IMR-90 (cell line): ENCODE measurements around the gene C2orf92. TPM values are rescaled to one million over a fixed set of nuclear protein-coding genes. Genes with fewer than 3 reads are reported as not detected.

ENCODE experiments used
- ATAC-seq: fragments of 200-7000 bp; cut with Tn5 transposase; 2 replicates; pipeline ENCODE4 v1.9.1; 2020; ENCODE audit warnings: low read depth, mild to moderate bottlenecking, moderate library complexity
- BruUV-seq: library from RNA; stranded (reverse); fragments of 400-500 nt; replicated peaks from 2 replicates; lab custom pipeline; 2021; lab: Mats Ljungman, UMichigan
- CTCF ChIA-PET: fragments of 300-600 bp; formaldehyde crosslinking; extraction: SDS; loops from one replicate; lab custom pipeline; 2021; ENCODE audit warnings: antibody characterized with exemption; lab: Yijun Ruan, JAX
- POLR2A ChIA-PET: fragments of 300-600 bp; sonication (Branson Sonifier 250); formaldehyde crosslinking; loops from one replicate; lab custom pipeline; 2022; ENCODE audit warnings: antibody characterized with exemption; ENCODE audit not compliant: unreplicated experiment; lab: Charles Lee
- DNase-seq: peaks from one replicate; pipeline ENCODE4 v3.0.0; 2013
- H2AFZ ChIP-seq: replicated peaks from 2 replicates; pipeline ENCODE3; 2013; ENCODE audit warnings: low read length, mild to moderate bottlenecking; ENCODE audit not compliant: poor library complexity
- H2AK5ac ChIP-seq: 2 replicates; pipeline ENCODE4 v1.6.1; 2013; ENCODE audit warnings: low read depth, low read length, inconsistent platforms
- H2AK9ac ChIP-seq: replicated peaks from 2 replicates; pipeline ENCODE3; 2013; ENCODE audit warnings: mild to moderate bottlenecking, low read depth, low read length, moderate library complexity; ENCODE audit not compliant: poor library complexity
- H2BK120ac ChIP-seq: 2 replicates; pipeline ENCODE4 v1.6.1; 2013; ENCODE audit warnings: low read depth, low read length, inconsistent platforms
- H2BK15ac ChIP-seq: 3 replicates; pipeline ENCODE4 v1.6.1; 2013; ENCODE audit warnings: low read depth, low read length, inconsistent platforms
- H2BK20ac ChIP-seq: 2 replicates; pipeline ENCODE4 v1.6.1; 2013; ENCODE audit warnings: low read depth, mild to moderate bottlenecking, inconsistent platforms, low read length, moderate library complexity
- H2BK5ac ChIP-seq: 2 replicates; pipeline ENCODE4 v1.6.1; 2013; ENCODE audit warnings: mild to moderate bottlenecking, low read depth, low read length, inconsistent platforms; ENCODE audit not compliant: poor library complexity, severe bottlenecking
- H3K14ac ChIP-seq: replicated peaks from 2 replicates; pipeline ENCODE4 v1.6.1; 2013; ENCODE audit warnings: low read depth, low read length, inconsistent platforms
- H3K18ac ChIP-seq: 2 replicates; pipeline ENCODE4 v1.6.1; 2013; ENCODE audit warnings: low read depth, low read length, control low read depth
- H3K23ac ChIP-seq: 2 replicates; pipeline ENCODE4 v1.6.1; 2013; ENCODE audit warnings: low read depth, low read length, inconsistent platforms
- H3K27ac ChIP-seq: 2 replicates; pipeline ENCODE4 v1.5.1; 2013; ENCODE audit warnings: mild to moderate bottlenecking, control low read depth, low read length; ENCODE audit not compliant: insufficient read depth
- H3K27me3 ChIP-seq: 2 replicates; pipeline ENCODE4 v1.6.1; 2013; ENCODE audit warnings: low read length; ENCODE audit not compliant: control insufficient read depth, insufficient read depth
- H3K36me3 ChIP-seq: 2 replicates; pipeline ENCODE4 v1.6.1; 2013; ENCODE audit warnings: low read length, mixed read lengths; ENCODE audit not compliant: control insufficient read depth, insufficient read depth
- H3K4ac ChIP-seq: 2 replicates; pipeline ENCODE4 v1.6.1; 2013; ENCODE audit warnings: low read depth, low read length, inconsistent platforms
- H3K4me1 ChIP-seq: 2 replicates; pipeline ENCODE4 v1.6.1; 2013; ENCODE audit warnings: low read length, mixed read lengths; ENCODE audit not compliant: control insufficient read depth, insufficient read depth
- H3K4me2 ChIP-seq: 2 replicates; pipeline ENCODE4 v1.6.1; 2013; ENCODE audit warnings: low read depth, mild to moderate bottlenecking, control low read depth, low read length, moderate library complexity
- H3K4me3 ChIP-seq: 2 replicates; pipeline ENCODE4 v1.5.1; 2013; ENCODE audit warnings: low read depth, mild to moderate bottlenecking, control low read depth, low read length, moderate library complexity; ENCODE audit not compliant: insufficient read depth
- H3K56ac ChIP-seq: 2 replicates; pipeline ENCODE4 v1.6.1; 2013; ENCODE audit warnings: low read length, inconsistent platforms; ENCODE audit not compliant: insufficient read depth; ENCODE audit errors: extremely low read depth
- H3K79me1 ChIP-seq, 2 experiments: 2 replicates each; pipeline ENCODE4 v1.6.1; 2013; ENCODE audit warnings: low read length in 2 of 2, inconsistent platforms in 1 of 2, low read depth in 1 of 2
- H3K9ac ChIP-seq: 2 replicates; pipeline ENCODE4 v1.6.1; 2013; ENCODE audit warnings: low read depth, low read length, control low read depth
- H3K9me1 ChIP-seq: 2 replicates; pipeline ENCODE4 v1.6.1; 2013; ENCODE audit warnings: low read length, inconsistent platforms; ENCODE audit not compliant: insufficient read depth
- H3K9me3 ChIP-seq: 2 replicates; pipeline ENCODE4 v1.6.1; 2013; ENCODE audit warnings: low read length; ENCODE audit not compliant: control insufficient read depth, insufficient read depth
- H4K20me1 ChIP-seq: 2 replicates; pipeline ENCODE4 v1.6.1; 2013; ENCODE audit warnings: low read length, inconsistent platforms; ENCODE audit not compliant: insufficient read depth
- H4K5ac ChIP-seq: 2 replicates; pipeline ENCODE4 v1.6.1; 2013; ENCODE audit warnings: mild to moderate bottlenecking, low read depth, low read length, control low read depth
- H4K8ac ChIP-seq, 2 experiments: 2 replicates each; pipeline ENCODE4 v1.6.1; 2013; ENCODE audit warnings: low read depth in 2 of 2, low read length in 2 of 2, control low read depth in 1 of 2, inconsistent platforms in 1 of 2
- H4K91ac ChIP-seq: 2 replicates; pipeline ENCODE4 v1.6.1; 2013; ENCODE audit warnings: low read depth, low read length, inconsistent platforms; ENCODE audit not compliant: insufficient read depth
- MXI1 ChIP-seq: IDR thresholded peaks from 2 replicates; pipeline ENCODE4 v1.6.1; 2012; ENCODE audit warnings: low read depth, mild to moderate bottlenecking, low read length, moderate library complexity, borderline replicate concordance
- WGBS, 2 experiments: methylation state at CpG; one replicate each; pipeline versions ENCODE4 v1.1.5 to v1.1.7; 2013; ENCODE audit warnings: missing lambda C conversion rate in 2 of 2; ENCODE audit not compliant: insufficient read length in 1 of 2; ENCODE audit errors: extremely low coverage in 2 of 2; 5-methylcytosine and 5-hydroxymethylcytosine counted together
- dilution Hi-C: fragments of 300-500 bp; cut with HindIII; formaldehyde crosslinking; loops from one replicate; pipeline ENCODE4 v1.14.3; 2018; ENCODE audit warnings: low sequenced_read_pairs; ENCODE audit not compliant: unreplicated experiment
- in situ Hi-C: fragments of 300-500 bp; cut with MboI; formaldehyde crosslinking; loops from 3 replicates; pipeline ENCODE4 v1.14.3; 2019; ENCODE audit warnings: low sequenced_read_pairs, inconsistent platforms, mixed read lengths
- intact Hi-C: fragments of 100-400 bp; cut with micrococcal nuclease; formaldehyde crosslinking; loops from 2 replicates; pipeline ENCODE4 v1.10.0; 2022
- polyA plus RNA-seq, 3 experiments: library from polyadenylated mRNA; depleted of rRNA; stranded (reverse); fragments of >200 nt; gene quantifications; 2 replicates each; pipeline ENCODE4 v1.2.3, GENCODE V29; 2012; ENCODE audit warnings: low replicate concordance in 1 of 3
- total RNA-seq: library from RNA; depleted of rRNA; stranded (reverse); fragments of >200 nt; gene quantifications from 2 replicates; pipeline ENCODE4 v1.2.3, GENCODE V29; 2012

The C2orf92 gene
- total and polyA plus RNA-seq, 2 of the 4 experiments (the other 2 are of a cell fraction) = 0.90 to 2.5 TPM

DNA sequence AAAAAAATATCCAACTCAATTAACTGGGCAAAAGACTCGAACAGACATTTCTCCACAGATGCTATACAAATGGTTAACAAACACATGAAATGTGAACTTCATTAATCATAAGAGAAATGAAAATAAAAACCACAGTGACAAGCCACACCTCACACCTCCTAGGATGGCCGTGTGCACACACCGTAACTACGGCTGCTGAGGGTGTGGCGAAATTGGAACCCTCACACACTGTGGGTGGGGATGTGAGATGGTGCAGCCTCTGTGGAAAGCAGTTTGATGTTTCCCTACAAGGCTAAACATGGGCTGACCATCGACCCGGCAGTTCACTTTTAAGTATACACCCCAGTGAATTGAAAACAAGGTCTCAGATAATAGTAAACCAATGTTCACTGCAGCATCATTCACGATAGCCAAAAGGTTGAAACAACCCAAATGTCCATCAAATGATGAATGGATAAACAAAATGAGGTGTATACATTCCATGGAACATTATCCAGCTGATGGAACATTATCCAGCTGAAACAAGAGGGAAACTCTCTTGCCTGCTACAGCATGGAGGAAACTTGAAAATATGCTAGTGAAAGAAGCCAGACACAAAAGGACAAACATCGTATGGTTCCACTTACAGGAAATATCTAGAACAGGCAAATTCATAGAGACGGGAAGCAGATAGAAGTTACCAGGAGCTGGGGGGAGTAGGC, 76.1 kb downstream of the C2orf92 start:
- Histone ChIP-seq H3K4ac (no peak overlapping the region), H3K9me3 (no peaks in the 10 kb centered on the region), H4K91ac (no peak overlapping the region), H3K18ac (no peak overlapping the region), H3K56ac (no peak overlapping the region), H3K9me1 (peaks cover 3% of the 10 kb centered on the region; the same call in 1 of the 2 replicates), H3K4me3 (no peak overlapping the region), H3K9ac (no peak overlapping the region), H3K14ac (no peak overlapping the region), H4K8ac (no peak overlapping the region), H2BK120ac (no peak overlapping the region), H4K5ac (no peak overlapping the region), H2AK9ac (no peak overlapping the region), H3K27ac (peak overlapping the region; percentile 35; the same call in 1 of the 2 replicates), H4K20me1 (no peaks in the 10 kb centered on the region), H3K4me2 (no peak overlapping the region; the same call in 1 of the 2 replicates), H3K79me1 (no peaks in the 10 kb centered on the region), H2AK5ac (no peak overlapping the region), H3K4me1 (peaks cover 4% of the 10 kb centered on the region; the same call in 1 of the 2 replicates), H3K36me3 (0 out of 2 replicates have a peak, but pooled peaks cover 2% of the 10 kb centered on the region), H3K27me3 (no peaks in the 10 kb centered on the region), H2BK15ac (no peak overlapping the region), H2BK20ac (no peak overlapping the region), H2BK5ac (no peak overlapping the region), H3K23ac (no peak overlapping the region), H2AFZ (no peak overlapping the region)
- ChIA-PET CTCF (no interaction called here), POLR2A (no interaction called here)
- TF ChIP-seq MXI1 = no peak
- BruUV-seq = no TSS peak
- intact Hi-C loops = no loop called here
- 50% methylated on average over 2 of the region's 10 CpGs; no CpG with 5 or more reads in 1 of the 2 experiments for WGBS, 2 experiments
- in situ Hi-C loops = no loop called here
- dilution Hi-C loops = no loop called here
- ATAC-seq = peak; percentile 60
- peak; percentile 40 for DNase-seq
